ENCODE measurements around the gene ABCG2. TPM values are rescaled to one million over a fixed set of nuclear protein-coding genes. Genes with fewer than 3 reads are reported as not detected.

The ABCG2 gene
- polyA plus RNA-seq, 1 of the 3 experiments (the other 2 are of a cell fraction) = 0.02 TPM

GRCh38 chr4:88137112-88137511 is 21.3 kb downstream of the ABCG2 start:
- Histone ChIP-seq H3K27ac (ENCODE audit: low read depth in 2 of 2, low read length in 1 of 2) (no peak overlapping the region), H3K79me2 (ENCODE audit: insufficient read depth) (no peaks in the 10 kb centered on the region), H4K20me1 (ENCODE audit: insufficient read depth) (no peaks in the 10 kb centered on the region), H3K9me3 (no peaks in the 10 kb centered on the region), H3F3A (replicated peaks; ENCODE audit: insufficient read depth) (no peaks in the 10 kb centered on the region), H3K36me3 (replicated peaks in 1 of 2; ENCODE audit: control insufficient read depth in 1 of 2, insufficient read depth in 2 of 2, low read length in 1 of 2) (no peaks in the 10 kb centered on the region), H3K9ac (no peak overlapping the region), H3K9me2 (no peaks in the 10 kb centered on the region), H3K4me1 (ENCODE audit: control insufficient read depth in 1 of 2, insufficient read depth in 2 of 2, low read depth in 1 of 2, low read length in 1 of 2) (no peaks in the 10 kb centered on the region), H3K27me3 (ENCODE audit: insufficient read depth) (no peaks in the 10 kb centered on the region), H2AFZ (ENCODE audit: low read depth) (peak overlapping the region; percentile 42; the same call in 1 of the 2 replicates), H3K4me3 (ENCODE audit: low read depth in 2 of 2, low read length in 1 of 2) (no peak overlapping the region), H3K4me2 (no peak overlapping the region; the same call in 1 of the 2 replicates)
- peak; percentile 7; the same call in 1 of the 2 replicates for TF ChIP-seq FOSL2 (IDR thresholded peaks at IDR 0.05; ENCODE audit: borderline replicate concordance, low read depth)
- no peak for TF ChIP-seq MEF2A (IDR thresholded peaks at IDR 0.05; ENCODE audit: borderline replicate concordance, low read depth)
- ChIA-PET POLR2A (no interaction called here), CTCF (no interaction called here)
- no peak for DNase-seq
- WGBS (ENCODE audit: low lambda C conversion rate) = 61% methylated on average over 2 of the region's 2 CpGs

- no peak overlapping the region for H3K4me3 ChIP-seq (ENCODE audit: low read depth in 2 of 2, low read length in 1 of 2)
- WGBS (ENCODE audit: low lambda C conversion rate) = 83% methylated on average over 3 of the region's 3 CpGs
- no peaks in the 10 kb centered on the region for H4K20me1 ChIP-seq (ENCODE audit: insufficient read depth)
- DNase-seq = no peak
- H3K36me3 ChIP-seq (replicated peaks in 1 of 2; ENCODE audit: control insufficient read depth in 1 of 2, insufficient read depth in 2 of 2, low read length in 1 of 2) = no peaks in the 10 kb centered on the region
- no peak for TF ChIP-seq POLR2AphosphoS5 (IDR thresholded peaks at IDR 0.05; ENCODE audit: low read depth, low read length)
- TF ChIP-seq MAX (IDR thresholded peaks at IDR 0.05; ENCODE audit: low read depth) = no peak
- TF ChIP-seq USF2 (IDR thresholded peaks at IDR 0.05; ENCODE audit: borderline replicate concordance, low read depth, low read length) = no peak
- TF ChIP-seq CHD2 (IDR thresholded peaks at IDR 0.05; ENCODE audit: low read length, partially characterized antibody) = no peak
- TF ChIP-seq RXRA (IDR thresholded peaks at IDR 0.05; ENCODE audit: borderline replicate concordance, low read depth) = no peak
- TF ChIP-seq TEAD4 (IDR thresholded peaks at IDR 0.05; ENCODE audit: borderline replicate concordance, insufficient read depth) = no peak
- TF ChIP-seq MEF2A (IDR thresholded peaks at IDR 0.05; ENCODE audit: borderline replicate concordance, low read depth) = no peak
- ChIA-PET CTCF (interaction anchor here (0.6 kb wide), 1 partner anchor 26 kb away, joined by 3 read pairs; no protein-coding TSS in a partner anchor), POLR2A (no interaction called here)
- no peaks in the 10 kb centered on the region for H3K27me3 ChIP-seq (ENCODE audit: insufficient read depth)
- H2AFZ ChIP-seq (ENCODE audit: low read depth) = no peak overlapping the region
- H3K4me1 ChIP-seq (ENCODE audit: control insufficient read depth in 1 of 2, insufficient read depth in 2 of 2, low read depth in 1 of 2, low read length in 1 of 2) = no peaks in the 10 kb centered on the region
- no peak overlapping the region for H3K4me2 ChIP-seq
- no peaks in the 10 kb centered on the region for H3K9me3 ChIP-seq
- H3K9me2 ChIP-seq = no peaks in the 10 kb centered on the region
- H3K79me2 ChIP-seq (ENCODE audit: insufficient read depth) = no peaks in the 10 kb centered on the region
- H3K27ac ChIP-seq (ENCODE audit: low read depth in 2 of 2, low read length in 1 of 2) = no peak overlapping the region
- no peaks in the 10 kb centered on the region for H3F3A ChIP-seq (replicated peaks; ENCODE audit: insufficient read depth)
- no peak overlapping the region for H3K9ac ChIP-seq
These were observed 22.2 kb downstream of the ABCG2 start for GRCh38 chr4:88136249-88136648.

GRCh38 chr4:88135356-88135663 is 23.1 kb downstream of the ABCG2 start:
- Histone ChIP-seq H3K79me2 (ENCODE audit: insufficient read depth) (no peaks in the 10 kb centered on the region), H3K9ac (no peak overlapping the region), H3K27ac (ENCODE audit: low read depth in 2 of 2, low read length in 1 of 2) (no peak overlapping the region), H3K9me3 (no peaks in the 10 kb centered on the region), H2AFZ (ENCODE audit: low read depth) (no peak overlapping the region), H4K20me1 (ENCODE audit: insufficient read depth) (no peaks in the 10 kb centered on the region), H3K9me2 (no peaks in the 10 kb centered on the region), H3K4me2 (no peak overlapping the region), H3K4me3 (ENCODE audit: low read depth in 2 of 2, low read length in 1 of 2) (no peak overlapping the region), H3K4me1 (ENCODE audit: control insufficient read depth in 1 of 2, insufficient read depth in 2 of 2, low read depth in 1 of 2, low read length in 1 of 2) (no peaks in the 10 kb centered on the region), H3K36me3 (replicated peaks in 1 of 2; ENCODE audit: control insufficient read depth in 1 of 2, insufficient read depth in 2 of 2, low read length in 1 of 2) (no peaks in the 10 kb centered on the region), H3F3A (replicated peaks; ENCODE audit: insufficient read depth) (no peaks in the 10 kb centered on the region), H3K27me3 (ENCODE audit: insufficient read depth) (no peaks in the 10 kb centered on the region)
- TF ChIP-seq ZBTB33 (IDR thresholded peaks at IDR 0.05; ENCODE audit: borderline replicate concordance, low read depth) (no peak), EZH2phosphoT487 (IDR thresholded peaks at IDR 0.05; ENCODE audit: borderline replicate concordance, low read depth) (no peak), MEF2A (IDR thresholded peaks at IDR 0.05; ENCODE audit: borderline replicate concordance, low read depth) (no peak), NFIC (IDR thresholded peaks at IDR 0.05; ENCODE audit: borderline replicate concordance) (no peak)
- DNase-seq = no peak
- WGBS (ENCODE audit: low lambda C conversion rate) = 35% methylated on average over 3 of the region's 3 CpGs
- CTCF ChIA-PET = no interaction called here
- POLR2A ChIA-PET = no interaction called here
